HepG2 (cell line): ENCODE data around the gene HOXC9. TPM values are rescaled to one million over a fixed set of nuclear protein-coding genes. Genes with fewer than 3 reads are reported as not detected.

ENCODE experiments used
- ATAC-seq: fragments of 200-7000 bp; cut with Tn5 transposase; 3 replicates; pipeline ENCODE4 v1.9.1; 2020; ENCODE audit warnings: mild to moderate bottlenecking, moderate library complexity
- BruUV-seq: library from RNA; stranded (reverse); fragments of 400-500 nt; replicated peaks from 2 replicates; lab custom pipeline; 2021; lab: Mats Ljungman, UMichigan
- CTCF ChIA-PET: fragments of 300-600 bp; formaldehyde crosslinking; extraction: SDS; loops from one replicate; lab custom pipeline; 2021; ENCODE audit warnings: low total read pairs, inconsistent platforms, low intra/inter-chr PET ratio; lab: Yijun Ruan, JAX
- POLR2A ChIA-PET: fragments of 350-600 bp; sonication (Branson Sonifier 250); formaldehyde crosslinking; loops from one replicate; lab custom pipeline; 2020; ENCODE audit warnings: antibody characterized with exemption, inconsistent platforms; lab: Yijun Ruan, JAX
- DNase-seq: peaks from one replicate; pipeline ENCODE4 v3.0.0-alpha.2; 2015; ENCODE audit warnings: low spot score
- FAIRE-seq: peaks from 3 replicates; lab custom pipeline; 2011; peaks lifted over from hg19 to GRCh38; lab: Jason Lieb, UNC
- H2AFZ ChIP-seq: one replicate; pipeline ENCODE4 v1.6.1; 2011; ENCODE audit warnings: low read length, inconsistent platforms
- H3K27ac ChIP-seq: fragments of 300-600 bp; 3 replicates; pipeline ENCODE4 v1.8.0; 2011; ENCODE audit warnings: mixed run types, mild to moderate bottlenecking, mixed read lengths, low read length, inconsistent platforms; ENCODE audit not compliant: insufficient read depth; ENCODE audit errors: extremely low read length
- H3K27me3 ChIP-seq, 2 experiments: fragments of 200-600 bp in 1 of 2; 2 replicates in 1 of 2; 3 replicates in 1 of 2; pipeline versions ENCODE4 v1.6.0 to v1.8.0; 2011; ENCODE audit warnings: low read length in 2 of 2, mild to moderate bottlenecking in 2 of 2, moderate library complexity in 2 of 2, inconsistent platforms in 1 of 2; ENCODE audit not compliant: insufficient read depth in 2 of 2, control insufficient read depth in 1 of 2
- H3K36me3 ChIP-seq, 2 experiments: fragments of 200-600 bp in 1 of 2; replicated peaks in 1 of 2; 2 replicates in 1 of 2; 3 replicates in 1 of 2; pipeline versions ENCODE4 v1.5.1 to v1.8.0; 2011; ENCODE audit warnings: low read length in 2 of 2, inconsistent platforms in 1 of 2; ENCODE audit not compliant: insufficient read depth in 2 of 2, control insufficient read depth in 1 of 2
- H3K4me1 ChIP-seq: 2 replicates; pipeline ENCODE4 v1.5.1; 2012; ENCODE audit warnings: low read length, inconsistent platforms; ENCODE audit not compliant: insufficient read depth
- H3K4me2 ChIP-seq: 2 replicates; pipeline ENCODE4 v1.6.0; 2011; ENCODE audit warnings: low read depth, low read length, inconsistent platforms
- H3K4me3 ChIP-seq, 3 experiments: fragments of 200-600 bp in 1 of 3; sonication (generic), shearing (Covaris generic) in 1 of 3; replicated peaks in 1 of 3; 2 replicates each; pipeline ENCODE4 v1.5.1; 2011 to 2016; ENCODE audit warnings: low read length in 3 of 3, inconsistent platforms in 2 of 3, low read depth in 2 of 3, mild to moderate bottlenecking in 2 of 3, control low read depth in 1 of 3, mixed read lengths in 1 of 3; ENCODE audit not compliant: insufficient read depth in 1 of 3
- H3K79me2 ChIP-seq: one replicate; pipeline ENCODE4 v1.6.1; 2011; ENCODE audit warnings: low read length, inconsistent platforms; ENCODE audit not compliant: insufficient read depth
- H3K9ac ChIP-seq: 2 replicates; pipeline ENCODE4 v1.6.0; 2011; ENCODE audit warnings: mild to moderate bottlenecking, low read depth, low read length, inconsistent platforms; ENCODE audit not compliant: insufficient read depth
- H3K9me3 ChIP-seq: 2 replicates; pipeline ENCODE4 v1.5.1; 2012; ENCODE audit warnings: mild to moderate bottlenecking, low read length
- H4K20me1 ChIP-seq: 2 replicates; pipeline ENCODE4 v1.6.0; 2011; ENCODE audit warnings: inconsistent platforms, mild to moderate bottlenecking, low read length, moderate library complexity; ENCODE audit not compliant: insufficient read depth
- FOXA1 ChIP-seq, 2 experiments: fragments of 450-650 bp in 1 of 2; sonication (generic) in 1 of 2; formaldehyde crosslinking in 1 of 2; IDR thresholded peaks; 2 replicates each; pipeline versions ENCODE4 v1.4.0 to v1.6.1; 2016 to 2020; ENCODE audit warnings: missing genetic modification reagents in 1 of 2
- FOXP1 ChIP-seq, 2 experiments: fragments of 450-650 bp in 1 of 2; IDR thresholded peaks; 2 replicates each; pipeline ENCODE4 v1.6.1; 2017 to 2018; ENCODE audit warnings: antibody characterized with exemption in 1 of 2
- FOXP4 ChIP-seq: sonication (generic); formaldehyde crosslinking; IDR thresholded peaks from 2 replicates; pipeline ENCODE4 v1.4.0; 2020; ENCODE audit warnings: missing genetic modification reagents
- GZF1 ChIP-seq: sonication (generic); formaldehyde crosslinking; IDR thresholded peaks from 2 replicates; pipeline ENCODE4 v1.5.1; 2020; ENCODE audit warnings: mild to moderate bottlenecking, missing genetic modification reagents
- WGBS: methylation state at CpG from one replicate; pipeline ENCODE4 v1.1.6; 2017; ENCODE audit warnings: low lambda C conversion rate; 5-methylcytosine and 5-hydroxymethylcytosine counted together
- in situ Hi-C: cut with HindIII; loops from 2 replicates; pipeline ENCODE4 v1.10.0; 2017; ENCODE audit warnings: low pct_unique_long_range_greater_than_20kb; ENCODE audit not compliant: extremely low pct_ligation_motif_present
- intact Hi-C: fragments of 100-400 bp; cut with micrococcal nuclease; formaldehyde crosslinking; loops from one replicate; pipeline ENCODE4 v1.10.0; 2022; ENCODE audit not compliant: unreplicated experiment
- polyA plus RNA-seq, 8 experiments: library from polyadenylated mRNA; depleted of rRNA in 3 of 8; stranded (reverse) in 7 of 8; unstranded in 1 of 8; fragments of >200 nt; fragmentation: Illumina TruSeq in 4 of 8; extraction: Trizol in 4 of 8; gene quantifications; 2 replicates each; pipeline versions ENCODE4 v1.2.1 to v1.2.3, GENCODE V29; 2011 to 2016; ENCODE audit warnings: low read depth in 4 of 8, missing spikeins in 1 of 8, mixed read lengths in 1 of 8; ENCODE audit not compliant: insufficient read depth in 1 of 8
- total RNA-seq, 5 experiments: library from RNA; depleted of rRNA; stranded (reverse); fragments of >200 nt; fragmentation: Illumina TruSeq; extraction: Trizol; gene quantifications; 2 replicates each; pipeline ENCODE4 v1.2.3, GENCODE V29; 2016; ENCODE audit warnings: low read depth in 1 of 5

Gene HOXC9
- total and polyA plus RNA-seq, 2 of the 13 experiments (the other 11 are each of a cell fraction or from before 2014, with no cell fraction given), result 0.11 to 1.1 TPM

- no peak for FAIRE-seq
- no peak overlapping the region for H3K4me2 ChIP-seq
- CTCF ChIA-PET, result no interaction called here
- TF ChIP-seq FOXA1 (IDR thresholded peaks at IDR 0.05) (no peak), FOXA1 (CRISPR knock-in tag; IDR thresholded peaks at IDR 0.05) (0 out of 2 replicates have a peak, but pooled peaks have one; percentile 4), FOXP1 (IDR thresholded peaks at IDR 0.05) (no peak), FOXP1 (CRISPR knock-in tag; IDR thresholded peaks at IDR 0.05) (0 out of 2 replicates have a peak, but pooled peaks have one; percentile 17), GZF1 (CRISPR knock-in tag) (no peak), FOXP4 (CRISPR knock-in tag) (peak; percentile 44; the same call in 1 of the 2 replicates)
- TF ChIP-seq, all 625 proteins: peak for 3
- intact Hi-C loops (no loop called here), in situ Hi-C loops (no loop called here)
- H3K9ac ChIP-seq, result no peak overlapping the region
- H4K20me1 ChIP-seq, result no peaks in the 10 kb centered on the region
- POLR2A ChIA-PET, result no interaction called here
- peaks cover 0 to 58% of the 10 kb centered on the region in 2 experiments; a peak in 3 of 5 replicates for H3K27me3 ChIP-seq
- H3K36me3 ChIP-seq, result no peaks in the 10 kb centered on the region
- no peak overlapping the region for H3K4me3 ChIP-seq
- BruUV-seq, result no TSS peak
- no peaks in the 10 kb centered on the region for H3K9me3 ChIP-seq
- H3K79me2 ChIP-seq, result no peaks in the 10 kb centered on the region
- peaks cover 5% of the 10 kb centered on the region; the same call in 1 of the 2 replicates for H3K4me1 ChIP-seq
- 10% methylated on average over 12 of the region's 16 CpGs for WGBS
- no peak for ATAC-seq
- DNase-seq, result no peak
- H2AFZ ChIP-seq, result no peak overlapping the region
- no peak overlapping the region for H3K27ac ChIP-seq
Observed at GRCh38 chr12:54021432-54022013, 21.6 kb downstream of the HOXC9 start.
